ENCODE measurements around the gene GEN1. TPM values are rescaled to one million over a fixed set of nuclear protein-coding genes. Genes with fewer than 3 reads are reported as not detected.

The GEN1 gene
- total and polyA plus RNA-seq, 3 donors from 2014 or later: 12.8 to 59.1 (median 31.9) TPM

- no peak overlapping the region for H3K4me3 ChIP-seq
- no peaks in the 10 kb centered on the region for H3K36me3 ChIP-seq (ENCODE audit: low read depth, missing control alignments)
- no peaks in the 10 kb centered on the region for H3K27me3 ChIP-seq
- no peak overlapping the region for H3K27ac ChIP-seq
- no peaks in the 10 kb centered on the region for H3K9me3 ChIP-seq
- TF ChIP-seq CTCF (IDR thresholded peaks at IDR 0.05) (no peak), POLR2A (IDR thresholded peaks at IDR 0.05) (no peak)
- peaks cover 22% of the 10 kb centered on the region for H3K4me1 ChIP-seq
- 75 to 79% methylated on average over 4 of the region's 4 CpGs for WGBS, 2 donors
- intact Hi-C loops (cut with DNase I; ENCODE audit: low total_unique reads): no loop called here
- DNase-seq: no peak
Measured at GRCh38 chr2:17798338-17798737, 44.4 kb downstream of the GEN1 start.

- H3K27me3 ChIP-seq: no peaks in the 10 kb centered on the region
- H3K4me3 ChIP-seq: no peak overlapping the region
- DNase-seq: no peak
- peak overlapping the region; percentile 47 to 66 for H3K27ac ChIP-seq
- intact Hi-C loops (cut with DNase I; ENCODE audit: low total_unique reads): no loop called here
- no peak for TF ChIP-seq POLR2A (IDR thresholded peaks at IDR 0.05)
- TF ChIP-seq CTCF (IDR thresholded peaks at IDR 0.05): no peak
- H3K4me1 ChIP-seq: peaks cover 29% of the 10 kb centered on the region
- 51 to 53% methylated on average over 7 of the region's 7 CpGs for WGBS, 2 donors
- no peaks in the 10 kb centered on the region for H3K9me3 ChIP-seq
- H3K36me3 ChIP-seq (ENCODE audit: low read depth, missing control alignments): no peaks in the 10 kb centered on the region
Measured at GRCh38 chr2:17799301-17800120, 45.6 kb downstream of the GEN1 start.

- intact Hi-C loops (cut with DNase I; ENCODE audit: low total_unique reads): no loop called here
- WGBS, 2 donors: 32 to 56% methylated on average over 5 of the region's 5 CpGs
Measured at GRCh38 chr2:17800219-17800618, 46.3 kb downstream of the GEN1 start.

GRCh38 chr2:17800693-17801458, 46.9 kb downstream of the GEN1 start:
- DNase-seq: no peak
- Histone ChIP-seq H3K4me1 (peaks cover 33% of the 10 kb centered on the region), H3K27me3 (no peaks in the 10 kb centered on the region), H3K4me3 (no peak overlapping the region), H3K9me3 (no peaks in the 10 kb centered on the region), H3K27ac (peak overlapping the region; percentile 47 to 66), H3K36me3 (ENCODE audit: low read depth, missing control alignments) (no peaks in the 10 kb centered on the region)
- TF ChIP-seq POLR2A (IDR thresholded peaks at IDR 0.05) (no peak), CTCF (IDR thresholded peaks at IDR 0.05) (no peak)
- 51 to 82% methylated on average over 1 of the region's 1 CpG for WGBS, 2 donors
- intact Hi-C loops (cut with DNase I; ENCODE audit: low total_unique reads): no loop called here

More at GRCh38 chr2:17800219-17800618, 46.3 kb downstream of the GEN1 start:
- Histone ChIP-seq H3K27ac (peak overlapping the region; percentile 47 to 66), H3K27me3 (no peaks in the 10 kb centered on the region), H3K4me1 (peaks cover 33% of the 10 kb centered on the region), H3K9me3 (no peaks in the 10 kb centered on the region), H3K4me3 (no peak overlapping the region), H3K36me3 (ENCODE audit: low read depth, missing control alignments) (no peaks in the 10 kb centered on the region)
- peak; percentile 43 for DNase-seq
- TF ChIP-seq POLR2A (IDR thresholded peaks at IDR 0.05) (no peak), CTCF (IDR thresholded peaks at IDR 0.05) (no peak)

Data from testis (tissue), 3 donors.